Endothelial cell of umbilical vein (primary cell): ENCODE data around the gene VAPB. TPM values are rescaled to one million over a fixed set of nuclear protein-coding genes. Genes with fewer than 3 reads are reported as not detected.

Experiments
- BruUV-seq: library from RNA; stranded (reverse); fragments of 400-500 nt; replicated peaks from 2 replicates; lab custom pipeline; 2021; lab: Mats Ljungman, UMichigan
- CTCF ChIA-PET: fragments of 300-600, 350-600 bp; sonication (Branson Sonifier 250); formaldehyde crosslinking; loops from one replicate; lab custom pipeline; 2021; ENCODE audit warnings: antibody characterized with exemption, inconsistent platforms; lab: Charles Lee
- POLR2A ChIA-PET: fragments of 300-600, 350-600 bp; sonication (Branson Sonifier 250); formaldehyde crosslinking; loops from one replicate; lab custom pipeline; 2021; ENCODE audit warnings: antibody characterized with exemption, inconsistent platforms; lab: Charles Lee
- DNase-seq: peaks from one replicate; pipeline ENCODE4 v3.0.0-alpha.2; 2011; ENCODE audit warnings: low read depth, low spot score
- FAIRE-seq: peaks from 2 replicates; lab custom pipeline; 2011; peaks lifted over from hg19 to GRCh38; lab: Jason Lieb, UNC
- H2AFZ ChIP-seq: 2 replicates; pipeline ENCODE4 v1.6.0; 2012; ENCODE audit warnings: low read depth, low read length, control low read depth, inconsistent platforms
- H3K27ac ChIP-seq: 2 replicates; pipeline ENCODE4 v1.5.1; 2011; ENCODE audit warnings: low read depth, mild to moderate bottlenecking, control low read depth, low read length, moderate library complexity; ENCODE audit not compliant: insufficient read depth
- H3K27me3 ChIP-seq, 2 experiments: 2 replicates each; pipeline versions ENCODE4 v1.6.0 to v1.6.1; 2011; ENCODE audit warnings: low read length in 2 of 2, mixed read lengths in 1 of 2; ENCODE audit not compliant: control insufficient read depth in 2 of 2, insufficient read depth in 2 of 2
- H3K36me3 ChIP-seq, 2 experiments: 2 replicates in 1 of 2; 3 replicates in 1 of 2; pipeline ENCODE4 v1.5.1; 2011; ENCODE audit warnings: low read length in 2 of 2, mild to moderate bottlenecking in 1 of 2, moderate library complexity in 1 of 2; ENCODE audit not compliant: control insufficient read depth in 2 of 2, insufficient read depth in 2 of 2; ENCODE audit errors: extremely low read depth in 1 of 2
- H3K4me1 ChIP-seq: 3 replicates; pipeline ENCODE4 v1.5.1; 2011; ENCODE audit warnings: mild to moderate bottlenecking, low read length; ENCODE audit not compliant: control insufficient read depth, insufficient read depth; ENCODE audit errors: extremely low read depth
- H3K4me2 ChIP-seq: 2 replicates; pipeline ENCODE4 v1.6.1; 2011; ENCODE audit warnings: low read length, control low read depth, mixed read lengths; ENCODE audit not compliant: insufficient read depth
- H3K4me3 ChIP-seq, 3 experiments: fragments of 200-600 bp in 1 of 3; sonication (generic), shearing (Covaris generic) in 1 of 3; replicated peaks in 1 of 3; 2 replicates each; pipeline ENCODE4 v1.5.1; 2011 to 2016; ENCODE audit warnings: control low read depth in 3 of 3, low read length in 3 of 3, mild to moderate bottlenecking in 2 of 3, inconsistent platforms in 1 of 3, low read depth in 1 of 3, moderate library complexity in 1 of 3; ENCODE audit not compliant: insufficient read depth in 1 of 3
- H3K79me2 ChIP-seq: 2 replicates; pipeline ENCODE4 v1.6.0; 2012; ENCODE audit warnings: low read length, inconsistent platforms; ENCODE audit not compliant: control insufficient read depth, insufficient read depth
- H3K9ac ChIP-seq: replicated peaks from 2 replicates; pipeline ENCODE3; 2011; ENCODE audit warnings: low read length, control low read depth; ENCODE audit not compliant: insufficient read depth; ENCODE audit errors: extremely low read depth
- H3K9me1 ChIP-seq: replicated peaks from 3 replicates; pipeline ENCODE4 v1.6.0; 2011; ENCODE audit warnings: mild to moderate bottlenecking, low read length; ENCODE audit not compliant: control insufficient read depth, insufficient read depth; ENCODE audit errors: extremely low read depth
- H3K9me3 ChIP-seq: replicated peaks from 2 replicates; pipeline ENCODE4 v1.5.1; 2012; ENCODE audit warnings: low read length, inconsistent platforms; ENCODE audit not compliant: control insufficient read depth, insufficient read depth
- H4K20me1 ChIP-seq: replicated peaks from 2 replicates; pipeline ENCODE3; 2011; ENCODE audit warnings: mild to moderate bottlenecking, low read length; ENCODE audit not compliant: control insufficient read depth, insufficient read depth; ENCODE audit errors: extremely low read depth
- EZH2 ChIP-seq: IDR thresholded peaks from 2 replicates; pipeline ENCODE4 v1.6.1; 2012; ENCODE audit warnings: borderline replicate concordance, low read depth, mild to moderate bottlenecking, moderate library complexity, low read length, inconsistent platforms; ENCODE audit not compliant: severe bottlenecking
- FOS ChIP-seq: IDR thresholded peaks from 2 replicates; pipeline ENCODE4 v1.6.1; 2011; ENCODE audit warnings: mild to moderate bottlenecking, low read length, moderate library complexity, borderline replicate concordance; ENCODE audit not compliant: insufficient read depth
- GATA2 ChIP-seq: IDR thresholded peaks from 2 replicates; pipeline ENCODE4 v1.7.0; 2011; ENCODE audit warnings: low read depth, mild to moderate bottlenecking, moderate library complexity, mixed read lengths, low read length; ENCODE audit not compliant: insufficient read length, insufficient read depth
- JUN ChIP-seq: IDR thresholded peaks from 2 replicates; pipeline ENCODE4 v1.6.1; 2011; ENCODE audit warnings: borderline replicate concordance, low read depth; ENCODE audit not compliant: insufficient read length, insufficient read depth
- MYC ChIP-seq: IDR thresholded peaks from one replicate; pipeline ENCODE4 v1.6.1; 2011; ENCODE audit warnings: mild to moderate bottlenecking, low read depth, low read length
- POLR2A ChIP-seq: IDR thresholded peaks from 2 replicates; pipeline ENCODE4 v1.6.1; 2012; ENCODE audit warnings: low read depth, mild to moderate bottlenecking, control low read depth, low read length
- POLR2AphosphoS5 ChIP-seq: IDR thresholded peaks from 2 replicates; pipeline ENCODE4 v1.6.1; 2012; ENCODE audit warnings: low read depth, mild to moderate bottlenecking, control low read depth, low read length, moderate library complexity; ENCODE audit not compliant: insufficient read depth
- dilution Hi-C: fragments of 300-500 bp; cut with MboI; formaldehyde crosslinking; loops from one replicate; pipeline ENCODE4 v1.15.0; 2019; ENCODE audit warnings: low sequenced_read_pairs; ENCODE audit not compliant: extremely low pct_ligation_motif_present
- intact Hi-C: fragments of 100-400 bp; cut with micrococcal nuclease; formaldehyde crosslinking; loops from one replicate; pipeline ENCODE4 v1.10.0; 2022
- polyA plus RNA-seq, 4 experiments: library from polyadenylated mRNA; depleted of rRNA in 3 of 4; stranded (reverse) in 3 of 4; unstranded in 1 of 4; fragments of >200 nt; gene quantifications; 2 replicates each; pipeline versions ENCODE4 v1.2.1 to v1.2.3, GENCODE V29; 2011 to 2012; ENCODE audit warnings: missing spikeins in 1 of 4
- total RNA-seq: library from RNA; stranded (reverse); gene quantifications from 2 replicates; pipeline ENCODE4 v1.2.3, GENCODE V29; 2021
- TF ChIP-seq, protein P1 (sequence below), 2 donors: IDR thresholded peaks; 1 replicate in 1 of 2; 2 replicates in 1 of 2; pipeline ENCODE4 v1.5.1; 2011; ENCODE audit warnings: low read length in 2 of 2, mild to moderate bottlenecking in 2 of 2, moderate library complexity in 2 of 2, control low read depth in 1 of 2, inconsistent platforms in 1 of 2, low read depth in 1 of 2; ENCODE audit not compliant: insufficient read depth in 1 of 2; ENCODE audit errors: extremely low read depth in 1 of 2
- TF ChIP-seq, protein P2 (sequence below): IDR thresholded peaks from 2 replicates; pipeline ENCODE4 v1.6.1; 2011; ENCODE audit not compliant: insufficient read depth, insufficient read length

Gene VAPB
- total and polyA plus RNA-seq, 2 donors (not counting 3 experiments of a cell fraction or from before 2014, with no cell fraction given): 17.9 to 48.9 TPM

DNA sequence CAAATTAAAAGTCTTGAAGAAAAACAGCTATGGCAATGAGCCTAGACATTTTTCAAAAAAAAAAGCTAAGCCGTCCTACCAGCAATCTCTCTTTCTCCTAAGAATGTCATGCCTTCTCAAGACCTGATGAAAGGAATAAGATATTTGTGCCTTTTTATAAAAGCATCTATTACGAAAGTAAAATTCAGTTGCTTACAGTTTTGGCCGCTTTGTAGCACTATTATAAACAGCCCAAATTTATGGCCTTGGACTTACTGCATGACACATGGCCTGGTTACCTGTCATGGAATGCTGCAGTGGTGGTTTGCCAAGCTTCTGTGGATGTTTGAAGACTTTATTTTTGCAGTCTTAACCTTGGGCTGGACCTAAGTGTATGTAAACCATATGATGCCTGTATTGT lies 22.2 kb upstream of the VAPB start:
- Histone ChIP-seq H3K4me3 (no peak overlapping the region), H3K4me2 (no peak overlapping the region), H2AFZ (no peak overlapping the region), H3K4me1 (no peaks in the 10 kb centered on the region), H3K9me3 (no peaks in the 10 kb centered on the region), H4K20me1 (no peaks in the 10 kb centered on the region), H3K9ac (no peak overlapping the region), H3K9me1 (no peaks in the 10 kb centered on the region), H3K79me2 (no peaks in the 10 kb centered on the region), H3K27me3 (no peaks in the 10 kb centered on the region), H3K27ac (no peak overlapping the region), H3K36me3 (peaks cover 4 to 7% of the 10 kb centered on the region in 2 experiments)
- DNase-seq: no peak
- TF ChIP-seq FOS: no peak
- TF ChIP-seq GATA2: no peak
- TF ChIP-seq, protein P1, sequence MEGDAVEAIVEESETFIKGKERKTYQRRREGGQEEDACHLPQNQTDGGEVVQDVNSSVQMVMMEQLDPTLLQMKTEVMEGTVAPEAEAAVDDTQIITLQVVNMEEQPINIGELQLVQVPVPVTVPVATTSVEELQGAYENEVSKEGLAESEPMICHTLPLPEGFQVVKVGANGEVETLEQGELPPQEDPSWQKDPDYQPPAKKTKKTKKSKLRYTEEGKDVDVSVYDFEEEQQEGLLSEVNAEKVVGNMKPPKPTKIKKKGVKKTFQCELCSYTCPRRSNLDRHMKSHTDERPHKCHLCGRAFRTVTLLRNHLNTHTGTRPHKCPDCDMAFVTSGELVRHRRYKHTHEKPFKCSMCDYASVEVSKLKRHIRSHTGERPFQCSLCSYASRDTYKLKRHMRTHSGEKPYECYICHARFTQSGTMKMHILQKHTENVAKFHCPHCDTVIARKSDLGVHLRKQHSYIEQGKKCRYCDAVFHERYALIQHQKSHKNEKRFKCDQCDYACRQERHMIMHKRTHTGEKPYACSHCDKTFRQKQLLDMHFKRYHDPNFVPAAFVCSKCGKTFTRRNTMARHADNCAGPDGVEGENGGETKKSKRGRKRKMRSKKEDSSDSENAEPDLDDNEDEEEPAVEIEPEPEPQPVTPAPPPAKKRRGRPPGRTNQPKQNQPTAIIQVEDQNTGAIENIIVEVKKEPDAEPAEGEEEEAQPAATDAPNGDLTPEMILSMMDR (IDR thresholded peaks at IDR 0.05; ENCODE audit: extremely low read depth in 1 of 2, insufficient read depth in 1 of 2, low read depth in 1 of 2, low read length in 2 of 2): no peak
- TF ChIP-seq, protein P2, sequence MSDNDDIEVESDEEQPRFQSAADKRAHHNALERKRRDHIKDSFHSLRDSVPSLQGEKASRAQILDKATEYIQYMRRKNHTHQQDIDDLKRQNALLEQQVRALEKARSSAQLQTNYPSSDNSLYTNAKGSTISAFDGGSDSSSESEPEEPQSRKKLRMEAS: no peak
- TF ChIP-seq POLR2A: no peak
- no peak for FAIRE-seq
- dilution Hi-C loops (no loop called here), intact Hi-C loops (no loop called here)
- ChIA-PET CTCF (interaction anchor here (1.1 kb wide), 1 partner anchor 10 kb away, joined by 3 read pairs; no protein-coding TSS in a partner anchor), POLR2A (no interaction called here)
- BruUV-seq: no TSS peak

DNA sequence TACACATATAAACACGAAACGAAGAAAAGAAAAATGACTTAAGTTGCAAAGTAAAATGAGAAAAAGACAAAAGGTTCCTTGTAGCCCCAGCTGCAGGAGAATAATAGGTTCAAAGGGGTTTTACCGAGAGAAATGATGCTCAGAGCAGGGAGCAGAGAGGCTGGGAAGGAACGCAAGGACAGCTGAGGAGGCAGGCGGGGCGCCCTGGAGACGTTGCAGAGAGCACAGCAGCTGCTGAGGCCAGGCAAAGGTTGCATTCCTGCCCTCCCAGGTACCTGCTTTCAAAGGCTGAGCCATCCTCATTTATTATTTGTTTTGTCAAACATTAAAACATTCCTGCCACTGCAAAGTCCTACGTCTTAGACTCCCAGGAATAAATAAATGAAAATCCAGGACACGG lies 16.2 kb upstream of the VAPB start:
- Histone ChIP-seq H3K27me3 (no peaks in the 10 kb centered on the region), H3K4me1 (no peaks in the 10 kb centered on the region), H3K4me2 (no peak overlapping the region), H4K20me1 (no peaks in the 10 kb centered on the region), H3K79me2 (no peaks in the 10 kb centered on the region), H3K9ac (no peak overlapping the region), H3K9me3 (no peaks in the 10 kb centered on the region), H3K27ac (no peak overlapping the region), H3K4me3 (no peak overlapping the region), H3K36me3 (peaks cover 0 to 1% of the 10 kb centered on the region in 2 experiments), H3K9me1 (no peaks in the 10 kb centered on the region), H2AFZ (no peak overlapping the region)
- no peak for TF ChIP-seq POLR2AphosphoS5
- no peak for TF ChIP-seq POLR2A
- TF ChIP-seq FOS: no peak
- no peak for TF ChIP-seq GATA2
- no peak for TF ChIP-seq JUN
- TF ChIP-seq, protein P2: no peak
- TF ChIP-seq EZH2: no peak
- TF ChIP-seq, protein P1 (IDR thresholded peaks at IDR 0.05; ENCODE audit: extremely low read depth in 1 of 2, insufficient read depth in 1 of 2, low read depth in 1 of 2, low read length in 2 of 2): no peak
- no peak for TF ChIP-seq MYC
- intact Hi-C loops: loop anchor here (1.0 kb wide), 1 partner anchor 10 kb away; no protein-coding TSS in a partner anchor
- DNase-seq: no peak
- dilution Hi-C loops: no loop called here
- ChIA-PET POLR2A (no interaction called here), CTCF (interaction anchor here (1.7 kb wide), 1 partner anchor 12 kb away, joined by 8 read pairs; no protein-coding TSS in a partner anchor)
- no peak for FAIRE-seq
- BruUV-seq: no TSS peak
